Subcutaneous adipose tissue (tissue), 4 donors: ENCODE measurements around the gene SEC16A. TPM values are rescaled to one million over a fixed set of nuclear protein-coding genes. Genes with fewer than 3 reads are reported as not detected.

Source experiments
- CTCF ChIP-seq: fragments of 450-650 bp; IDR thresholded peaks from one replicate; pipeline ENCODE4 v1.5.1; 2016; ENCODE audit warnings: low read depth, mild to moderate bottlenecking, control low read depth, antibody characterized with exemption, moderate library complexity
- total RNA-seq, 4 donors: library from RNA; depleted of rRNA; stranded (reverse); fragments of >200 nt; gene quantifications; one replicate each; pipeline ENCODE4 v1.1.0, GENCODE V29; 2016

Gene SEC16A
- total RNA-seq, 4 donors from 2014 or later: 39.0 to 65.4 (median 52.9) TPM

DNA sequence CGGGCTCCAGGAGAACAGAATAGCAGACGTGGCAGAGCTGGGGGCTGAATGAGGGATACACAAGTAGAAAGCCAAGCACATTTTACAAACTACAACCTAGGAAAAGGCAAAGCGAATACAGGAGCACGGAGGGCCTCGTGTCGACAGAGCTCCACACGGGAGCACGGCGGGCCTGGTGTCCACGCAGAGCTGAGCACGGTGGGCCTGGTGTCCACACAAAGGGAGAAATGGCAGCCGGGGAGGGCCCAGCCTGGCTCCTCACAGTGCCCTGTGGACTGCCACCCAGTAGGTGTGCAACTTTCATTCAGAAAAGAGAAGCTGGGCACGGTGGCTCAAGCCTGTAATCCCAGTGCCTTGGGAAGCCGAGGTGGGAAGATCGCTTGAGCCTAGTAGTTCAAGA, 39.8 kb downstream of the SEC16A start:
- TF ChIP-seq CTCF: no peak

- no peak for TF ChIP-seq CTCF
Observed at GRCh38 chr9:136442265-136442664, 40.6 kb downstream of the SEC16A start.

GRCh38 chr9:136441681-136442245, 41.1 kb downstream of the SEC16A start:
- no peak for TF ChIP-seq CTCF

GRCh38 chr9:136441191-136441680, 41.6 kb downstream of the SEC16A start:
- TF ChIP-seq CTCF: no peak

DNA sequence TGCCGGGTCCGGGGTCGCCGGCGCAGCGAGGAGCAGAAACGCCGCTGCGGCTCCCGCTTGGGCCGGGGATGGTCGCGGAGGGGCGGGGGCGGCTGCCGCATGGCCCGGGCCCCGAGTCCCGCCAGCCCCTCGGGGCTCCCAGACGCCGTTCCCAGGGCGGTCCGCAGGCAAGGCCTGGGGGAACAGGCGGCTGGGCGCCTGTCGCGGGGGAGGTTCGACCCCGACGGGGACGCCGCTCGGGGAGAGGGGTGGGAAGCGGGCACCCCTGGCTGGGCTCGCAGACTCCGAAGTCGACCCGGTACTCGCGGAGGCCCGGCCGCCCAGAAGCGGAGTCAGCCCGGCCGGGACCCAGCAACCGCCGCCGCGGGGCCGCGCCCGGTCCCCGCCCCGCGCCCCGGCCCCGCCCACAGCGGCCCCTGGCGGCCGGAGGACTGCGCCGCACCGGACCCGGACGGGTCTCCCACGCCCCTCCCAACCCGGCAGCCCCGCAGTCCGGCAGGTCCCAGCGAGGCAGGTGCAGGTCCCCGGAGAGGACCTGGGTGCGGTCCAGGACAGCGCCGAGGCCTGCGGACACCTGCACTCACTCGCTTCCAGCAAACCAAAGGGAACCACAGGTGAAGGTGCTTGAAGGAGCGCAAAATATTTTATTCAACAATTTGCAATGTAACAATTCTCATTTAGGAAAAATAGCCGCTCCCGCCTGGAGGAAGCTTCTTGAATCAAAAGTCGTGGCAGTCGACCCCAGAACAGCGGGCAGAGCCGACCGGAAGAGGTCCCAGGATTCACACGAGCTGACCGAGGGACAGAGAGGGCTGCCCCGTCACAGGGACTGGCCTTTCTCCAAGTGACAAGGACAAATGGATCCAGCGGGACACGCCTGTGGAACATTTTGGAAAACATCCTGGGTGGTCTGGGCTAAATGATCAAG, 43.1 kb downstream of the SEC16A start, which contains the start of gene INPP5E:
Gene INPP5E, minus strand, starts transcription at position 365 of the 928 bp plus-strand sequence. CDS start 426 bp downstream, outside the sequence.
- no peak for TF ChIP-seq CTCF

- TF ChIP-seq CTCF: no peak
Observed at GRCh38 chr9:136438548-136439480, 44.0 kb downstream of the SEC16A start.
